WTC11 (cell line): ENCODE data around the gene USP11.

Experiments used
- NFYB ChIP-seq: sonication (generic); formaldehyde crosslinking; conservative IDR thresholded peaks from 2 replicates; pipeline ENCODE4 v1.8.0; 2022; ENCODE audit warnings: low read depth, missing genetic modification reagents
- ZNF423 ChIP-seq: fragments of 250-450 bp; sonication (Bioruptor Pico); IDR thresholded peaks from 2 replicates; pipeline ENCODE4 v2.1.2; 2022; ENCODE audit warnings: mild to moderate bottlenecking, moderate library complexity
- TF ChIP-seq, protein P1 (sequence below): fragments of 200-600 bp; IDR thresholded peaks from 2 replicates; pipeline ENCODE4 v1.8.0; 2022; ENCODE audit warnings: antibody characterized with exemption
- TF ChIP-seq, protein P2 (sequence below): sonication (generic); formaldehyde crosslinking; conservative IDR thresholded peaks from 2 replicates; pipeline ENCODE4 v1.8.1; 2022; ENCODE audit warnings: mild to moderate bottlenecking, missing genetic modification reagents
- TF ChIP-seq, protein P3 (sequence below): sonication (generic); formaldehyde crosslinking; IDR thresholded peaks from 2 replicates; pipeline ENCODE4 v1.8.1; 2023; ENCODE audit warnings: mild to moderate bottlenecking, missing genetic modification reagents, moderate library complexity
- TF ChIP-seq, protein P4 (sequence below): sonication (generic); formaldehyde crosslinking; IDR thresholded peaks from 2 replicates; pipeline ENCODE4 v1.8.1; 2023; ENCODE audit warnings: mild to moderate bottlenecking, missing genetic modification reagents, moderate library complexity

DNA sequence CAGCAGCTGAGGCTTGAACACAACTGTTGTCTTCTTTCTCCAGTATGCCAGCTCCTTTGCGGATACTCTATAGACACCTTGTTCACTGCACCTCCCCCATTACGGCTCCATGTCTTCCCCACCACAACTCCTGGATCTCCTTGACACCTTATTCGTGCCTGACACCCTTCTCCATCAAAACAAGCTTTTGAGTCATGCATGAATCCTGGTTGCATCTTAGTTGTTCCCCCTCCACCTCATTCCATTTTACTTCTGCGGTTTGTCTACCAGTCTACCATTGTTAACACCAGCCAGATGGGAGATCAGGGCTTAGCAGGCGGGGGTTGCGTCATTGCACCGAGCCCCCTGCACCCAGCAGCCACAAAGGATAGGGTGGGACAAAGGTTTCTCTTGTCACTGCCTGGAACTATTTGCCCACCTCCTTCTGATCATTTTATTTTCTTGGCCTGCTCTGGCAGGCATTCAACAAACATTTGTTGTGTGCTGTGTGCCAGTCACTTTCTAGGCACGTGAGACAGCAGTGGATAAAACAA, 16.4 kb upstream of the USP11 start:
- TF ChIP-seq, protein P1, sequence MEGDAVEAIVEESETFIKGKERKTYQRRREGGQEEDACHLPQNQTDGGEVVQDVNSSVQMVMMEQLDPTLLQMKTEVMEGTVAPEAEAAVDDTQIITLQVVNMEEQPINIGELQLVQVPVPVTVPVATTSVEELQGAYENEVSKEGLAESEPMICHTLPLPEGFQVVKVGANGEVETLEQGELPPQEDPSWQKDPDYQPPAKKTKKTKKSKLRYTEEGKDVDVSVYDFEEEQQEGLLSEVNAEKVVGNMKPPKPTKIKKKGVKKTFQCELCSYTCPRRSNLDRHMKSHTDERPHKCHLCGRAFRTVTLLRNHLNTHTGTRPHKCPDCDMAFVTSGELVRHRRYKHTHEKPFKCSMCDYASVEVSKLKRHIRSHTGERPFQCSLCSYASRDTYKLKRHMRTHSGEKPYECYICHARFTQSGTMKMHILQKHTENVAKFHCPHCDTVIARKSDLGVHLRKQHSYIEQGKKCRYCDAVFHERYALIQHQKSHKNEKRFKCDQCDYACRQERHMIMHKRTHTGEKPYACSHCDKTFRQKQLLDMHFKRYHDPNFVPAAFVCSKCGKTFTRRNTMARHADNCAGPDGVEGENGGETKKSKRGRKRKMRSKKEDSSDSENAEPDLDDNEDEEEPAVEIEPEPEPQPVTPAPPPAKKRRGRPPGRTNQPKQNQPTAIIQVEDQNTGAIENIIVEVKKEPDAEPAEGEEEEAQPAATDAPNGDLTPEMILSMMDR: no peak
- TF ChIP-seq, protein P2, sequence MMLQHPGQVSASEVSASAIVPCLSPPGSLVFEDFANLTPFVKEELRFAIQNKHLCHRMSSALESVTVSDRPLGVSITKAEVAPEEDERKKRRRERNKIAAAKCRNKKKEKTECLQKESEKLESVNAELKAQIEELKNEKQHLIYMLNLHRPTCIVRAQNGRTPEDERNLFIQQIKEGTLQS (CRISPR knock-in tag): no peak
- TF ChIP-seq, protein P3, sequence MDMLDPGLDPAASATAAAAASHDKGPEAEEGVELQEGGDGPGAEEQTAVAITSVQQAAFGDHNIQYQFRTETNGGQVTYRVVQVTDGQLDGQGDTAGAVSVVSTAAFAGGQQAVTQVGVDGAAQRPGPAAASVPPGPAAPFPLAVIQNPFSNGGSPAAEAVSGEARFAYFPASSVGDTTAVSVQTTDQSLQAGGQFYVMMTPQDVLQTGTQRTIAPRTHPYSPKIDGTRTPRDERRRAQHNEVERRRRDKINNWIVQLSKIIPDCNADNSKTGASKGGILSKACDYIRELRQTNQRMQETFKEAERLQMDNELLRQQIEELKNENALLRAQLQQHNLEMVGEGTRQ (CRISPR knock-in tag): no peak
- TF ChIP-seq NFYB (CRISPR knock-in tag) (no peak), ZNF423 (CRISPR knock-in tag) (no peak)
- TF ChIP-seq, protein P4, sequence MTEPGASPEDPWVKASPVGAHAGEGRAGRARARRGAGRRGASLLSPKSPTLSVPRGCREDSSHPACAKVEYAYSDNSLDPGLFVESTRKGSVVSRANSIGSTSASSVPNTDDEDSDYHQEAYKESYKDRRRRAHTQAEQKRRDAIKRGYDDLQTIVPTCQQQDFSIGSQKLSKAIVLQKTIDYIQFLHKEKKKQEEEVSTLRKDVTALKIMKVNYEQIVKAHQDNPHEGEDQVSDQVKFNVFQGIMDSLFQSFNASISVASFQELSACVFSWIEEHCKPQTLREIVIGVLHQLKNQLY (CRISPR knock-in tag): no peak
